Measurements from ENCODE around the gene UBE2L3.
"Not testable (repeated sequence)": the region's sequence is repeated elsewhere in the genome, so short reads cannot be mapped to it uniquely, and the experiment has no call there.

UBE2L3 gene

GRCh38 chr22:21573293-21573734 lies 5.8 kb downstream of the UBE2L3 start:
- no peak for DNase-seq

GRCh38 chr22:21573750-21574494 lies 6.4 kb downstream of the UBE2L3 start:
- no peak for DNase-seq

GRCh38 chr22:21579474-21579851 lies 11.9 kb downstream of the UBE2L3 start:
- DNase-seq, result no peak

- not testable (repeated sequence) for DNase-seq
These were observed 13.1 kb downstream of the UBE2L3 start for GRCh38 chr22:21580623-21581007.

GRCh38 chr22:21581009-21581713 lies 13.6 kb downstream of the UBE2L3 start:
- DNase-seq, result not testable (repeated sequence)

GRCh38 chr22:21582801-21583740 lies 15.6 kb downstream of the UBE2L3 start:
- no peak for DNase-seq

GRCh38 chr22:21585389-21585788 lies 17.9 kb downstream of the UBE2L3 start:
- DNase-seq, result no peak

GRCh38 chr22:21587803-21588611 lies 20.5 kb downstream of the UBE2L3 start:
- no peak for DNase-seq

GRCh38 chr22:21589396-21589795 lies 21.9 kb downstream of the UBE2L3 start:
- DNase-seq, result no peak

- DNase-seq, result no peak
These were observed 23.5 kb downstream of the UBE2L3 start for GRCh38 chr22:21590809-21591641.

GRCh38 chr22:21591695-21592094 lies 24.2 kb downstream of the UBE2L3 start:
- no peak for DNase-seq

- no peak for DNase-seq
These were observed 24.9 kb downstream of the UBE2L3 start for GRCh38 chr22:21592422-21592821.

- DNase-seq, result no peak
These were observed 26.1 kb downstream of the UBE2L3 start for GRCh38 chr22:21593406-21594232.

GRCh38 chr22:21594865-21595452 lies 27.4 kb downstream of the UBE2L3 start:
- DNase-seq, result no peak

- DNase-seq, result not testable (repeated sequence)
These were observed 29.0 kb downstream of the UBE2L3 start for GRCh38 chr22:21596356-21597135.

- no peak for DNase-seq
These were observed 30.8 kb downstream of the UBE2L3 start for GRCh38 chr22:21598302-21598701.

GRCh38 chr22:21599053-21599893 lies 31.8 kb downstream of the UBE2L3 start:
- no peak for DNase-seq

GRCh38 chr22:21602579-21602978 lies 35.1 kb downstream of the UBE2L3 start:
- no peak for DNase-seq
